ENCODE results near the gene C16orf89.

- no peak for TF ChIP-seq CTCF (IDR thresholded peaks at IDR 0.05; ENCODE audit: borderline replicate concordance, extremely low read depth, low read length, poor library complexity, severe bottlenecking)
- TF ChIP-seq EZH2 (IDR thresholded peaks at IDR 0.05; ENCODE audit: borderline replicate concordance, low read depth, low read length, severe bottlenecking) = no peak
Measured at GRCh38 chr16:5054876-5055865, 10.6 kb downstream of the C16orf89 start.
